DND-41 (cell line): ENCODE data around the gene NCS1.

ENCODE experiments used
- ATAC-seq: fragments of 200-7000 bp; cut with Tn5 transposase; 3 replicates; pipeline ENCODE4 v1.9.1; 2021; ENCODE audit warnings: low read depth; ENCODE audit not compliant: insufficient read depth
- DNase-seq: peaks from one replicate; pipeline ENCODE4 v3.0.0-alpha.2; 2020
- H2AFZ ChIP-seq: 2 replicates; pipeline ENCODE4 v1.6.0; 2012; ENCODE audit warnings: low read depth, low read length
- H3K27ac ChIP-seq: 2 replicates; pipeline ENCODE4 v1.5.1; 2012; ENCODE audit warnings: low read length, inconsistent platforms
- H3K27me3 ChIP-seq: fragments of 200-600 bp; sonication (generic); 2 replicates; pipeline ENCODE4 v1.6.0; 2012; ENCODE audit warnings: low read length, mild to moderate bottlenecking, inconsistent platforms; ENCODE audit not compliant: insufficient read depth, poor library complexity
- H3K36me3 ChIP-seq: 2 replicates; pipeline ENCODE4 v1.5.1; 2012; ENCODE audit warnings: low read length, inconsistent platforms; ENCODE audit not compliant: insufficient read depth
- H3K4me1 ChIP-seq: 2 replicates; pipeline ENCODE4 v1.5.1; 2012; ENCODE audit warnings: mild to moderate bottlenecking, low read length; ENCODE audit not compliant: insufficient read depth
- H3K4me2 ChIP-seq: 2 replicates; pipeline ENCODE4 v1.6.0; 2012; ENCODE audit warnings: mild to moderate bottlenecking, moderate library complexity, low read length, inconsistent platforms; ENCODE audit not compliant: insufficient read depth
- H3K4me3 ChIP-seq, 2 experiments: fragments of 200-600 bp in 1 of 2; shearing (Covaris generic) in 1 of 2; 2 replicates each; pipeline ENCODE4 v1.5.1; 2012 to 2016; ENCODE audit warnings: inconsistent platforms in 2 of 2, low read length in 2 of 2, mild to moderate bottlenecking in 2 of 2, low read depth in 1 of 2, moderate library complexity in 1 of 2
- H3K79me2 ChIP-seq: 2 replicates; pipeline ENCODE4 v1.6.0; 2012; ENCODE audit warnings: low read length, inconsistent platforms; ENCODE audit not compliant: insufficient read depth
- H3K9ac ChIP-seq: 2 replicates; pipeline ENCODE4 v1.6.0; 2012; ENCODE audit warnings: low read depth, mild to moderate bottlenecking, inconsistent platforms, low read length, moderate library complexity
- H3K9me3 ChIP-seq: 2 replicates; pipeline ENCODE4 v1.5.1; 2012; ENCODE audit warnings: low read length, moderate library complexity, mild to moderate bottlenecking, inconsistent platforms; ENCODE audit not compliant: insufficient read depth, severe bottlenecking
- H4K20me1 ChIP-seq: 2 replicates; pipeline ENCODE4 v1.6.0; 2012; ENCODE audit warnings: low read length; ENCODE audit not compliant: insufficient read depth
- EZH2 ChIP-seq: IDR thresholded peaks from 3 replicates; pipeline ENCODE4 v1.6.1; 2012; ENCODE audit warnings: borderline replicate concordance, low read depth, mild to moderate bottlenecking, moderate library complexity, low read length, inconsistent platforms; ENCODE audit not compliant: severe bottlenecking
- TF ChIP-seq, protein P1 (sequence below): IDR thresholded peaks from 2 replicates; pipeline ENCODE4 v1.5.1; 2012; ENCODE audit warnings: borderline replicate concordance, low read length, moderate library complexity, mild to moderate bottlenecking; ENCODE audit not compliant: poor library complexity, severe bottlenecking; ENCODE audit errors: extremely low read depth

NCS1 gene

DNA sequence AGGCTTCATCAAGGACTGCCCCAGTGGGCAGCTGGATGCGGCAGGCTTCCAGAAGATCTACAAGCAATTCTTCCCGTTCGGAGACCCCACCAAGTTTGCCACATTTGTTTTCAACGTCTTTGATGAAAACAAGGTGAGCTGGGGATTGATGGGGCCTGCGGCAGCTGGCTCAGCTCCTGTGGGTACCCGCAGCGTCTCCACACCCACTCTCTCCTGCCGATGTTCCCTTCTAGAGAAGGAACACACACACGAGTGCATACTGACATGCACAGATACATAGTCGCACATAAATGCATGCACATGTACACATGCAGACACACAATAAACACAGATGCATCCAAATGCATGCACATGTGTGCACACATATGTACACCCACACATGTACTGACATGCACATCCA lies 45.6 kb downstream of the NCS1 start:
- TF ChIP-seq, protein P1, sequence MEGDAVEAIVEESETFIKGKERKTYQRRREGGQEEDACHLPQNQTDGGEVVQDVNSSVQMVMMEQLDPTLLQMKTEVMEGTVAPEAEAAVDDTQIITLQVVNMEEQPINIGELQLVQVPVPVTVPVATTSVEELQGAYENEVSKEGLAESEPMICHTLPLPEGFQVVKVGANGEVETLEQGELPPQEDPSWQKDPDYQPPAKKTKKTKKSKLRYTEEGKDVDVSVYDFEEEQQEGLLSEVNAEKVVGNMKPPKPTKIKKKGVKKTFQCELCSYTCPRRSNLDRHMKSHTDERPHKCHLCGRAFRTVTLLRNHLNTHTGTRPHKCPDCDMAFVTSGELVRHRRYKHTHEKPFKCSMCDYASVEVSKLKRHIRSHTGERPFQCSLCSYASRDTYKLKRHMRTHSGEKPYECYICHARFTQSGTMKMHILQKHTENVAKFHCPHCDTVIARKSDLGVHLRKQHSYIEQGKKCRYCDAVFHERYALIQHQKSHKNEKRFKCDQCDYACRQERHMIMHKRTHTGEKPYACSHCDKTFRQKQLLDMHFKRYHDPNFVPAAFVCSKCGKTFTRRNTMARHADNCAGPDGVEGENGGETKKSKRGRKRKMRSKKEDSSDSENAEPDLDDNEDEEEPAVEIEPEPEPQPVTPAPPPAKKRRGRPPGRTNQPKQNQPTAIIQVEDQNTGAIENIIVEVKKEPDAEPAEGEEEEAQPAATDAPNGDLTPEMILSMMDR = no peak
- TF ChIP-seq EZH2 = no peak
- Histone ChIP-seq H3K4me1 (no peaks in the 10 kb centered on the region), H4K20me1 (no peaks in the 10 kb centered on the region)

DNA sequence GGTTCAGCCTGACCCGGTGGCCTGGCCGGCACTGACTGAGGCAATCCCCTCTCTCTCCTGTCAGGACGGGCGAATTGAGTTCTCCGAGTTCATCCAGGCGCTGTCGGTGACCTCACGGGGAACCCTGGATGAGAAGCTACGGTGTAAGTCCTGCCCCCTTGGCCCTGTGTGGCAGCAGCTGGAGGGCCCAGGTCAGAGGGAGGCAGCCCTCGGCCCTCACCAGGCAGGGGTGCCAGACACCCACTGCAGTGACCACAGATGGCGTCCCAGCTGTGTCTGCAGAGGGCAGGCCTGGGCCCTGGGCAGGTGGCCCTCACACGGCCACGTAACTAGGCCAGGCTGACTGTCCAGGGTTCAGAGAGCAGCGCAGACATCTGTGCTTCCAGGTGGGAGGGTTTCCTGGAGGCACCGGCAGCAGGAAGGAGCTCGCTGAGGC lies 47.5 kb downstream of the NCS1 start:
- Histone ChIP-seq H2AFZ (no peak overlapping the region), H3K9ac (no peak overlapping the region), H3K4me1 (no peaks in the 10 kb centered on the region), H3K27me3 (no peaks in the 10 kb centered on the region), H3K4me2 (no peak overlapping the region), H4K20me1 (no peaks in the 10 kb centered on the region), H3K4me3 (no peak overlapping the region), H3K27ac (no peak overlapping the region), H3K9me3 (no peaks in the 10 kb centered on the region), H3K36me3 (no peaks in the 10 kb centered on the region), H3K79me2 (no peaks in the 10 kb centered on the region)
- TF ChIP-seq EZH2 = no peak
- TF ChIP-seq, protein P1 = no peak
- DNase-seq (no peak), ATAC-seq (no peak)

More for the DNA sequence above, 45.6 kb downstream of the NCS1 start:
- no peaks in the 10 kb centered on the region for H3K27me3 ChIP-seq
- H2AFZ ChIP-seq = no peak overlapping the region
- no peak for DNase-seq
- H3K79me2 ChIP-seq = no peaks in the 10 kb centered on the region
- H3K9ac ChIP-seq = no peak overlapping the region
- no peaks in the 10 kb centered on the region for H3K9me3 ChIP-seq
- ATAC-seq = no peak
- no peaks in the 10 kb centered on the region for H3K36me3 ChIP-seq
- no peak overlapping the region for H3K4me3 ChIP-seq
- no peak overlapping the region for H3K4me2 ChIP-seq
- H3K27ac ChIP-seq = no peak overlapping the region

DNA sequence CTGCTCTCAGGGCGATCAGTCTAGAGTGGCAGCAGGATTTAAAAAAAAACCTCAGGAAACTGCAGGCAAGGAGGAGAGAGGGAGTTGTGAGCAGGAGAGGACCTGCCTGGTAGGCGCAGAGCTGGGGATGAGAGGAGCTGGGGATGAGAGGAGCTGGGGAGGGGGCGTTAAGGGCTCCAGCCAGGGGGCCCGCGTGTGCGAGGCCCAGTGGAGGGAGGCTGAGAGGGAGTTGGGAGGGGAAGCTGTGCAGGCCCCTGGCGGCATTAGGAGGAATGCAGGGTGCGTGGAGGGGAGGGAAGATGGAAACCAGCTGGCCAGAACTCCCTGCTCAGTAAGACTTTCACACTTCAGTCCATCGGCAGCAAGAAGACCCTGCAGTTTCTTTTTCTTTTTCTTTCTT lies 48.1 kb downstream of the NCS1 start:
- H3K4me1 ChIP-seq = no peaks in the 10 kb centered on the region
- H4K20me1 ChIP-seq = no peaks in the 10 kb centered on the region
- no peak for DNase-seq
- no peaks in the 10 kb centered on the region for H3K27me3 ChIP-seq
- no peak for ATAC-seq
- TF ChIP-seq, protein P1 = no peak
- TF ChIP-seq EZH2 = no peak
- no peak overlapping the region for H3K9ac ChIP-seq
- H2AFZ ChIP-seq = no peak overlapping the region
- H3K4me3 ChIP-seq = no peak overlapping the region
- H3K27ac ChIP-seq = no peak overlapping the region
- no peak overlapping the region for H3K4me2 ChIP-seq
- no peaks in the 10 kb centered on the region for H3K9me3 ChIP-seq
- H3K36me3 ChIP-seq = no peaks in the 10 kb centered on the region
- H3K79me2 ChIP-seq = no peaks in the 10 kb centered on the region

DNA sequence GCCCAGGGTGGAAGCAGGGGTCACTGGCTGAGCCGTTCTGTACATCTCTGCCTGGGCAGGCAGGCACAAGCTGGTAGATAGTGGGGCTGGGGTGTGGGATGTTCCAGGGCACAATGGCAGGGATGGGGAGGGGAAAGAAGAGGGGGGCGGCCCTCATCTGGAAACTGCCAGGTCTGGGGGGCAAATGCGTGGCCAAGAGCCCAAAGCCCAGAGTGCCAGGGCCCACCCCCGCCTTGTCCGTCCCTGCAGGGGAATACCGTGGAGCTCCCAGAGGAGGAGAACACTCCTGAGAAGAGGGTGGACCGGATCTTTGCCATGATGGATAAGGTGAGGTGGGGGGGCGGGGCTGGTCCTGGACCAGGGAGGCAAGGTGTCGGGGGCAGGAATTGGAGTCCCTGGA lies 50.6 kb downstream of the NCS1 start:
- Histone ChIP-seq H3K9ac (no peak overlapping the region), H3K36me3 (no peaks in the 10 kb centered on the region), H3K27me3 (no peaks in the 10 kb centered on the region)

More for the DNA sequence above, 50.6 kb downstream of the NCS1 start:
- Histone ChIP-seq H4K20me1 (no peaks in the 10 kb centered on the region), H3K27ac (no peak overlapping the region), H3K4me1 (no peaks in the 10 kb centered on the region), H2AFZ (no peak overlapping the region), H3K4me3 (no peak overlapping the region), H3K4me2 (no peak overlapping the region), H3K9me3 (no peaks in the 10 kb centered on the region), H3K79me2 (no peaks in the 10 kb centered on the region)
- DNase-seq (no peak), ATAC-seq (no peak)
- TF ChIP-seq EZH2 = no peak
- TF ChIP-seq, protein P1 = no peak
